Psoas muscle (tissue), 8 donors: Measurements from ENCODE around the gene STAT2. TPM values are rescaled to one million over a fixed set of nuclear protein-coding genes. Genes with fewer than 3 reads are reported as not detected.
A peak's percentile ranks its signal among the peaks of the same experiment; 100 is the strongest.

Experiments used
- ATAC-seq, 4 donors: fragments of 200-7000 bp; cut with Tn5 transposase; one replicate each; pipeline ENCODE4 v1.9.1; 2020; ENCODE audit warnings: moderate library complexity in 3 of 4, mild to moderate bottlenecking in 2 of 4
- DNase-seq, 2 donors: peaks; one replicate each; pipeline ENCODE4 v3.0.0-alpha.2; 2020
- H3K27ac ChIP-seq: fragments of 200-600 bp; one replicate; pipeline ENCODE4 v1.8.0; 2022
- H3K27me3 ChIP-seq, 3 donors: fragments of 200-600 bp in 1 of 3; one replicate each; pipeline versions ENCODE4 v1.6.1 to v1.8.0; 2013 to 2022; ENCODE audit warnings: low read length in 2 of 3, mild to moderate bottlenecking in 2 of 3, moderate library complexity in 1 of 3; ENCODE audit not compliant: insufficient read depth in 3 of 3
- H3K36me3 ChIP-seq, 2 donors: fragments of 200-600 bp in 1 of 2; one replicate each; pipeline versions ENCODE4 v1.6.1 to v1.8.0; 2013 to 2022; ENCODE audit warnings: low read depth in 1 of 2, mild to moderate bottlenecking in 1 of 2, moderate library complexity in 1 of 2; ENCODE audit not compliant: insufficient read depth in 1 of 2
- H3K4me1 ChIP-seq: fragments of 200-600 bp; one replicate; pipeline ENCODE4 v1.8.0; 2022
- H3K4me3 ChIP-seq: fragments of 200-600 bp; one replicate; pipeline ENCODE4 v1.8.0; 2022; ENCODE audit warnings: mild to moderate bottlenecking
- H3K9me3 ChIP-seq: fragments of 200-600 bp; one replicate; pipeline ENCODE4 v1.8.0; 2022
- WGBS, 3 donors: extraction: QIAGEN DNeasy Blood & Tissue Kit; methylation state at CpG; one replicate each; pipeline versions ENCODE4 v1.1.6 to v1.1.7; 2013; 5-methylcytosine and 5-hydroxymethylcytosine counted together
- intact Hi-C, 2 donors: fragments of 100-400 bp; cut with DNase I; formaldehyde crosslinking; loops; one replicate each; pipeline versions ENCODE4 v1.11.0 to v1.14.2; 2022
- polyA plus RNA-seq, 3 donors: library from polyadenylated mRNA; stranded (reverse); fragments of 200-250 nt; gene quantifications; one replicate each; pipeline ENCODE4 v1.2.3, GENCODE V29; 2013
- total RNA-seq, 4 donors: library from RNA; stranded (reverse); fragmentation: NEBNext Ultra II Directional in 2 of 4; extraction: Animal tissue kit (Norgen Biotek cat#: 25700) in 2 of 4; gene quantifications; one replicate each; pipeline versions ENCODE4 v1.2.1 to v1.2.4, GENCODE V29; 2021 to 2023
- TF ChIP-seq, protein P1 (sequence below): fragments of 200-600 bp; IDR thresholded peaks from one replicate; pipeline ENCODE4 v1.8.0; 2022; ENCODE audit warnings: antibody characterized with exemption
- donor health status: healthy with polysubstance abuse.
- donor health status: DM: no; HTN: no; CAD: no; lungs with moderate emphysema.
- donor health status: Bipolar disorder and iron deficiency.
- donor health status: healthy.
- donor health status: DM: yes; HTN: yes; CAD: no.
- donor health status: DM: no; HTN: no; CAD: no.
- donor health status: DM: no; HTN: no; CAD: no.
- donor health status: DM: yes; HTN: yes; CAD: no.

Gene STAT2
- total and polyA plus RNA-seq, 7 donors: 15.0 to 34.6 (median 30.3) TPM

DNA sequence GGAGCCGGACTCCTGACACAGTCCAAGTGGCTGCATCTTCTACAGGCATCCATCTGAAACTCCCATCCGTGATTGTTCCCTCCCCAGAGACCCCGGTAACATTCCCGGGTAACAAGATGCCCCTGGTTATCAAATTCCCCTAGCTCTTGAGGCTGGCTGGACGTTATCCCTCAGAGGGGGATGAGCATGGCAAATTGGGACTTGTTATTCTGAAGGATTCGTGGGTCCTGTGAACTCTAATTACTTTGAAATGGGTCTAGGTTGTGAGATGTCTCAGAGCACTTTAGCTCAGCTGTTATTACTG is 25.5 kb downstream of the STAT2 start:
- H3K27me3 ChIP-seq: no peaks in the 10 kb centered on the region
- 4 to 8% (median 5%) methylated on average over 6 of the region's 6 CpGs for WGBS, 3 donors
- intact Hi-C loops: loop anchor here in 1 of 2 donors (10.0 kb wide), 1 partner anchor 130 kb away; the partner anchor contains the start of gene SPRYD4

DNA sequence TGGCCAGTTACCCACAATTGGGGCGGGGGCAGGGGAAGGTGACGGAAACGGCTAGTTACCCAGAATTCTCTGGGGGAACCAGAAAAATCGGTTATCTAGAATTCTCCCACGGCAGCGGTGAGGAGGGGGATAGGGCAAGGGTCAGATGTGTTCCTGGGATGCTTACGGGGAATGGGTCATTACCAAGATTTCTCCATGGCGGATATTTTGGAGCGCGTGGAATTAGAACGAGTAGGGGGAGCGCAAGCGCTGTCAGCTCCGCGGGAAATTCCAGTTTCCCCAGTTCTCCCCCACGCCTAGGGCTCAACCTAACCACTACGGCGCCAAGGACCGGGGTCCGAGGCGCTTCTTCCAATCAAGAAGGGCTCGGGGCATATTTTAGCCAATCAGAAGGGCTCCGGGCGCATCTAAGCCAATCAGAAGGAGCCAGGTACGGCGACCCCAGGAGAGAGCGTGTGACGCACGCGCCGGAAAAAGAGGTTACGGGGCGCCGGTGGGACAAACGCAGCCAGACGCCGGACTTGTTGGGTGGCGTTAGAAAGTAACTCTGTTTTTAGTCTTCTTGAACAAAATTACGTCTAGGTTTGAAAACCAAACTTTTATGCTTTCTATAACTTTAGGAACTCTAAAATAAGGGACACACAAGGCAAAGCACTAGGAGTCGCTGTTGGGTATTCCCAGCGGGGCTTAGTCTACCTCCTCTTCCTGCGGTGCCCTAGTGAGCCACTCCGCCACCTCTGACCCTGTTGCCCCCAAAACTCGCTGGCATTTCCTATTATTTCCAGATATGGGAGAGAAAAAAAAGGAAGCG is 26.0 kb downstream of the STAT2 start, which contains the start of gene PAN2:
Gene PAN2, minus strand, starts transcription at position 322 of the 811 bp plus-strand sequence. CDS start 906 bp downstream, outside the sequence.
- Histone ChIP-seq H3K4me3 (peak within 1 kb of the TSS; percentile 94), H3K27ac (peak within 1 kb of the TSS; percentile 97), H3K27me3 (no peaks in the 10 kb centered on the region), H3K4me1 (peaks cover 6% of the 10 kb centered on the region), H3K9me3 (no peaks in the 10 kb centered on the region), H3K36me3 (peaks cover 0 to 13% of the 10 kb centered on the region in 2 donors)
- TF ChIP-seq, protein P1, sequence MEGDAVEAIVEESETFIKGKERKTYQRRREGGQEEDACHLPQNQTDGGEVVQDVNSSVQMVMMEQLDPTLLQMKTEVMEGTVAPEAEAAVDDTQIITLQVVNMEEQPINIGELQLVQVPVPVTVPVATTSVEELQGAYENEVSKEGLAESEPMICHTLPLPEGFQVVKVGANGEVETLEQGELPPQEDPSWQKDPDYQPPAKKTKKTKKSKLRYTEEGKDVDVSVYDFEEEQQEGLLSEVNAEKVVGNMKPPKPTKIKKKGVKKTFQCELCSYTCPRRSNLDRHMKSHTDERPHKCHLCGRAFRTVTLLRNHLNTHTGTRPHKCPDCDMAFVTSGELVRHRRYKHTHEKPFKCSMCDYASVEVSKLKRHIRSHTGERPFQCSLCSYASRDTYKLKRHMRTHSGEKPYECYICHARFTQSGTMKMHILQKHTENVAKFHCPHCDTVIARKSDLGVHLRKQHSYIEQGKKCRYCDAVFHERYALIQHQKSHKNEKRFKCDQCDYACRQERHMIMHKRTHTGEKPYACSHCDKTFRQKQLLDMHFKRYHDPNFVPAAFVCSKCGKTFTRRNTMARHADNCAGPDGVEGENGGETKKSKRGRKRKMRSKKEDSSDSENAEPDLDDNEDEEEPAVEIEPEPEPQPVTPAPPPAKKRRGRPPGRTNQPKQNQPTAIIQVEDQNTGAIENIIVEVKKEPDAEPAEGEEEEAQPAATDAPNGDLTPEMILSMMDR: peak; percentile 57
- 0% methylated on average over 45 of the region's 45 CpGs for WGBS, 3 donors
- intact Hi-C loops: loop anchor here in 1 of 2 donors (10.0 kb wide), 1 partner anchor 131 kb away; the partner anchor contains the start of gene SPRYD4
- peak; percentile 98 to 99 (median 98) for ATAC-seq
- peak; percentile 96 to 97 for DNase-seq

More for the DNA sequence above, 25.5 kb downstream of the STAT2 start:
- ATAC-seq (peak in 1 of 4 donors; percentile 2), DNase-seq (no peak)
- Histone ChIP-seq H3K9me3 (no peaks in the 10 kb centered on the region), H3K27ac (peak overlapping the region; percentile 97), H3K36me3 (peaks cover 0 to 10% of the 10 kb centered on the region in 2 donors), H3K4me3 (peak overlapping the region; percentile 94), H3K4me1 (peaks cover 6% of the 10 kb centered on the region)
- TF ChIP-seq, protein P1: no peak

DNA sequence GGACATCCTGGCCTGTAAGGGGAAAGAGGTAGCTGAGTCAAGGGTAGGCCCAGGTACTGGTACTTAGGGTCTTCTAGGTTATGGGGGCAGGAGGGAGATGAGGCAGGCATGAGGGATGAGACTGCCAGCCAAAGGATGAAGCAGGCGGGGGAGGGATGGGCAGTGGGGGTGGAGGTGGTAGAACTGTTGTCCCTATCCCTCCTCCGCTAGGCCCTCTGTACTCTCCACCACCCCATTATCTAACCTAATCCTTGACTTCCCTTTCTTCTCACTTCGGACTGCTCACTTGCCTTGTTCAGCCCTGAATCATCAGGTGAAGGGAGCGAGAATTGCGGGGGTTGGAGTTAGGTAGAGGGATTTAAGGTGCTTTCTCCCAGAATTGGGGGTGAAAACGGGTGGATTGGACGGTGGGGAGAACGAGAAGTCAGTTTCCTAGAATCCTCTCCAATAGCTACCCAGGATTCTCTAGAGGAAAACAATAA is 26.7 kb downstream of the STAT2 start:
- WGBS, 3 donors: 19 to 22% (median 20%) methylated on average over 8 of the region's 8 CpGs
- intact Hi-C loops: loop anchor here in 1 of 2 donors (10.0 kb wide), 1 partner anchor 132 kb away; the partner anchor contains the start of gene SPRYD4
- Histone ChIP-seq H3K4me1 (peaks cover 6% of the 10 kb centered on the region), H3K4me3 (peak overlapping the region; percentile 94), H3K36me3 (peaks cover 0 to 20% of the 10 kb centered on the region in 2 donors), H3K27ac (peak overlapping the region; percentile 97), H3K27me3 (no peaks in the 10 kb centered on the region), H3K9me3 (no peaks in the 10 kb centered on the region)
- ATAC-seq: peak in 3 of 4 donors; percentile 7 to 32 (median 18)
- TF ChIP-seq, protein P1: no peak
- DNase-seq: no peak

DNA sequence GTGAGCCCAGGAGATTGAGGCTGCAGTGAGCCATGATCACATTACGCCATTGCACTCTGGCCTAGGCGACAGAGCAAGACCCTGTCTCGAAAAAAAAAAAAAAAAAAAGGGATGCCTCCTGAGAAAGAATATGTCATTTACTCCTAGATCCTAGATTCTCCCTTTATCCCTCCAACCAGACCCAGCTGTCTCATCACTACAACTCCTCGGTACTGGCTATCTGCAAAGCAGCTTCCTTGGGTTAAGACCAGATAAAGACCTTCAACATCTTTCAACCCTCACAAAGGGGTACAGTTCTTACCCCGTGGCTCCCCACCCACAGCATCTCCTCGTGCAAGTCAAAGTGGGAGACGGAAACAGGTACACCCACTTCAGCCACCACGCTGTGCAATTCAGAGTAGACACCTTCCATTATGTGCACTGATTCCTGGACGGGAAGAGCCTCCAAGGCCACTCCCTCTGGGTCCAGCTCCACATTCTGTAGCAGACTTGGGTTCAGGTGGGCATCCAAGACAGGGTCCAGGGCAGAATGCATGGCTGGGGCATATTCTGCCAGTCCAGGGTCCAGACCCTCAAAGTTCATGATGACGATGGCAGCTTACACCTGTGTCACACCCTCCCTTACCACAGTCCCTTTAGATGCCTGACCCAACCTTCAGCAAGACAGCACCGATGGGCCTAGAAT is 27.3 kb downstream of the STAT2 start:
- Histone ChIP-seq H3K4me1 (peaks cover 6% of the 10 kb centered on the region), H3K36me3 (peaks cover 0 to 26% of the 10 kb centered on the region in 2 donors), H3K9me3 (no peaks in the 10 kb centered on the region), H3K27me3 (no peaks in the 10 kb centered on the region), H3K4me3 (peak overlapping the region; percentile 94), H3K27ac (peak overlapping the region; percentile 97)
- DNase-seq (no peak), ATAC-seq (no peak)
- intact Hi-C loops: loop anchor here in 1 of 2 donors (10.0 kb wide), 1 partner anchor 132 kb away; the partner anchor contains the start of gene SPRYD4
- TF ChIP-seq, protein P1: no peak
- 90 to 95% (median 95%) methylated on average over 10 to 11 of the region's 11 CpGs for WGBS, 3 donors
